NCI-H69 (cell line): ENCODE results near the gene SH3RF2.
A peak's percentile ranks its signal among the peaks of the same experiment; 100 is the strongest.
"Not testable (repeated sequence)": the region's sequence is repeated elsewhere in the genome, so short reads cannot be mapped to it uniquely, and the experiment has no call there.

ENCODE experiments used
- DNase-seq: peaks from one replicate; lab custom pipeline; 2025; lab: John Stamatoyannopoulos, UW

Gene SH3RF2

DNA sequence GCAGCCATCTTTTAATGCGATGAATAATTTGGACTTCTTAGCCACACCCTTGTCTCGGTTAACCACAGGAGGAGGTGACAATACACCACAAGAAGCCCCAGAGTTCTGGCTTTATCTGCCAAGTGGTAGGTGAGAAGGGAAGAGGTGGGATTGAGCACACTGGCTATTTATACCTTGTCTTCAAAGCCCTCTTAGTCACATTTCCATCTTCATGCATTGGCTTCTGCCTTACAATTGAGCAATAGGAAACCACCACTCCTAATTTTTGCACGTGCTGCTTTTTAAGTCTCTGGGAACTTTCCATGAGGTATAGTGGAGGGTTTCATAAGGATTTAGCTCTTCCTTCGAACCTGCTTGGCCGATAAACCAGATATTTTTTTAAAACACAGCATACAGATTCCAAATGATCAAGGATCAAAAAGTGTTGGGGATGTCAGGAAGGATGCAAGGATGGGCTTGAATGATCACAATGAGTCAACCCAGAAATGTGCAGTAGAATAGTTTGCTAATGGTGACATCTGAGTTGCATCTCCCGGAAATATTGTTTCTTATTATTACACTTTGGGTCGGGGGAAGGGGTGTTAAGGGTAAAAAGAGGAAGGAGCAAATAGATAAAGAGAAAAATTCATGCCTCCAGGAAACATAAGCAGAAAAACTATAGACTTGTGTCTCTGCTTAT, 143.5 kb downstream of the SH3RF2 start:
- DNase-seq, result no peak

DNA sequence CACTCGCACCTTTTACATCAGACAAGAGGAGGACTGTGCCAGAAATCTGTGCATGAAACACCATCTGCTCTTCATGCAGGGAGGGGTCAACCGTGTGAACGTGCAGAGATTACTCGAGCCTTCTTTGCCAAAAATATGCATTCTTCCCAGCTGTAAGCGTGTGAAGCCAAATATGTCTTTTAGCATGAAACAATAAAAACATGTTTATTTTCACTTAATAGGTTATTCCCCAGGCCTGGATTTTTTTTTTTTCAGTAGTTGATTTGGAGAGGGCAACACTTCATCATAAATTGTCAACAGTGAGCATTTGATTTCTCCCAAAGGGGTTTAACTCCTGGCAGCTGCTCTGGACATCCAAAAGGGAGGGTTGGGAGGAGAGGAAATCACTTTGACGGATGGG, 145.2 kb downstream of the SH3RF2 start:
- peak; percentile 88 for DNase-seq

DNA sequence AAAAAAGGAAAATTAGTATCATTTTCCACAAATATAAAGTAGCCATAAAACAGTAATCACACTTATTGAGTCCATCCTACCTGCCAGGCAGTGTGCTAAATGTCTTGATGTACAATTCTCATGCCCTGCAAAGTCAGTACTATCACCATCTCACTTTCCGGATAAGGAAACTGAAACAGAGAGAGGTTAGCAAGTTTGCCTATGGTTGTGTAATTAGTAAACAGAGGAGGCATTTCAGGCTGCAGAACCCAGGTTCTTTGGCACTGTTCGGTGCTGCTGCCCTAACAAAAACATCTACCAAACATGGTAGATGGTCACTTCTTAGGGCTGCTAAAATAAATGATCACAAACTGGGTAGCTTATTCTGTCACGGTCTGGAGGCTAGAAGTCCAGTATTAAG, 146.4 kb downstream of the SH3RF2 start:
- no peak for DNase-seq

DNA sequence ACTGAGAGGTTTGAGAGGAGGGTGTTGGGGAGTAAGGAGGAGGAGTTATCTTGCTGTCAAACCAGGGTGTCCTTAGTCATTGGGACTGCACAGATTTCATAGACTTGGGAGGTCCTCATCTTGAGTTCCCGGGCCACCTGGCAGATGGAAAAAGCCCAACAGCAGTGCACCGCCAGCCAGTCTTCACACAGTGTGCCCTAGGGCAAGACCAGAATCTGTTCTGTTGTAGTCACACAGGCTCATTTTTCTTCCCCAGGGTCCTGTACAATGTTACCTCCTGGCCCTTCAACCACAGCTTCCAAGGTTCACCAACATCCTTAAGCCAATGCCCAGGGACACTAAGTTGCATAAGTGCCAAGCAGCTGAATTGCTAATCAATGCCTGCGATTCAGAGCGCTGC, 148.0 kb downstream of the SH3RF2 start:
- DNase-seq, result peak; percentile 45

DNA sequence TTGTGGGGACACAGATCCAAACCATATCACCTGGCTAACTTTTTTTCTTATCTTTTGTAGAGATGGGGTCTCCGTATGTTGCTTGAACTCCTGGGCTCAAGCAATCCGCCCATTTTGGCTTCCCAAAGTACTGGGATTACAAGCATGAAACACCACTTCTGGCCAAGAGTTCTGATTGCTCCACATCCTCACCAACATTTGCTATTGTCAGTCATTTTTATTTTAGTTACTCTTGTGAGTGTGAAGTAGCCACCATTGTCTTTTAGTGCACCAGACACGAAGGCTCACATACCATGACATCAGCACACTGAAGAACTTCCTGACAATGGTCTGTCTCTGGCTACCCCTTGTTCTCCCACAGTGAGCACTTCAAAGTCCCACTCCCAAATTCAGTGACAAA, 151.7 kb downstream of the SH3RF2 start:
- no peak for DNase-seq

DNA sequence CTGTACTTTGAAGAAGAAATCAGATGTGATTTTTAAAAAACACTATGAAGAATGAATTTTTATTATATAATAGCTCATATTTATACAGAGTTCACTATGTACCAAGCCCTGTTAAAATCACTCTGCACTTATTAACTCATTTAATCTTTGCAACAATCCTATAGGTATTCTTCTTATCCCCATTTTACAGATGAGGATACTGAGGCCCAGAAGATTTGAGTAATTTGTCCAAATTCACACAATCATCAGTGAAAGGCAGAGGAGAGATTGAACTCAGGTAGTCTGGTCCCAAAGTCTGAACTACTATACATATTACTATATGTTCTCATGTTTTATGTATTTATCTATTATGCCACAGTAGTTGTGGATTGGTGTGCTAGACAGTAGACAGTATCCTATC, 152.9 kb downstream of the SH3RF2 start:
- no peak for DNase-seq

DNA sequence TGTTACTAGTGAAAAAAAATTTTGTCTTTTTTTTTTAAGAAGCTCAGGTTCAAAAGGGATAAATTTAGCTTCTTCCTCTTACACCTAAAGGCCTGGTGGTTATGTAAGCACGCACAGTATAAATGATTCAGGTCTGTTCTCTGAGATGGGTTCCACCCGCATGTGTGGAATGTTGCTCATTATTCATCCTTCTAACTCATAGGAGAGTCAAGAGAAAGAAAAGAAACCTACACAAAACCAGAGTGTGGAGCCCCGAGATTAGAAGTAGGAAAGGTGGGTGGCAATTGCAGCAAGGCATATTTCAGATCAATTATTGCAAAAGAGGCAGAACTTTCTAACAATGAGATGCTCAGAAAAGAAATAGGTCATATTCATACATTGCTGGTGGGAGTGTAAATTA, 155.5 kb downstream of the SH3RF2 start:
- no peak for DNase-seq

DNA sequence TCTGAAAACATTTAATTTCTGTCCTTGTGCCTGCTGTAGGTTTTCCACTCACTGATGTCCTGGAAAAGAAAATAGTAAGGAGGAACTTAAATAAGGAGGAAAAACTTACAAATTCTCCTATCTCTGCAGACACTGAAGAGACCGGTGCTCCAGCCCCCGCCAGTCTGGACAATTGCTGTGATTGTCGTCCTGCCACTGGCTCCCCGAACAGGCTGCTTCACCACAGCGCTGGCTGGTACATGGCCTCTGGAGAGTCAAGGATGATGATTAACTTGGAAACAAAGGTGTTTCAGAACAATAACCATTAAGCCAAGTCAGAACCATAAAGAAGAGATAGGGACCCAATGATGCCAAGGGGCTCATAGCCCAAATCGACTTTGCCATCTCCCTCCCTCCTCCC, 161.7 kb downstream of the SH3RF2 start:
- DNase-seq, result no peak

DNA sequence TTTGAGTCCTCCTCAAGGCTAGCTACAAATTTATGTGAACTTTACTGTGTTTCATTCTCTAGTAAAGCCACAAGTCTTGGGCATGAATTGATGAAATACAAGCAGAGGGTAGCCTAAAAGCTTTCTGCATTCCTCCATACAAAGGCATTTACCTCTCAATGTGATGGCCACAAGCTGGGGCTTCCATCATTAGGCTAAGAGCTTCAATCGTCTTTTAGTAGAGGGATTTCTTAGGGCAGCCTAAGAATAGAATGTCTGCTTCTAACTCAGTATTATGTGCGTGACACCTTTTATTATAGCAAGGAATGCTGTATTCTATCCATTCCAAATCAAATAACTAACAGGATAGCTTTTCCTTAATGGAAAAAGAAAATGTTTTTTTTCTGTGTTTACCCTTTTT, 165.3 kb downstream of the SH3RF2 start:
- DNase-seq, result no peak

DNA sequence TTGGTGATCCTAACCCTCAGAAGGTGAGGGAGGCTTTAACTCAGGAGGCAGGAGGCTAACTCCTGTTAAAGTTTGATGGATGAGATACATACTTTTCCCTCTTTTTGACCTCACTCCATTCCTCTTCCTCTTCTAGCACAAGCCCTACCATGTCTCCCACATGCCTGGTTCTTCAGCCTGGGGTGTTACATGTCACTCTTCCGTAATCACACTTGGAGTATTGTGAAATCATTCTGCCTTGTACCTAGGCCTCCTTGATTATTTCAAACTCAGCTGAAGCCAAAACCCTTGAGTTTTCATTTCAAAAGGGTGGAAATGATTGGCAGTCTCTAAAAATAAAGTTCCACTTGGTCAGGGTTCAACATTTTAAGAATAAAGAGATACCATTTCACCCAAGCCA, 167.2 kb downstream of the SH3RF2 start:
- DNase-seq, result no peak

DNA sequence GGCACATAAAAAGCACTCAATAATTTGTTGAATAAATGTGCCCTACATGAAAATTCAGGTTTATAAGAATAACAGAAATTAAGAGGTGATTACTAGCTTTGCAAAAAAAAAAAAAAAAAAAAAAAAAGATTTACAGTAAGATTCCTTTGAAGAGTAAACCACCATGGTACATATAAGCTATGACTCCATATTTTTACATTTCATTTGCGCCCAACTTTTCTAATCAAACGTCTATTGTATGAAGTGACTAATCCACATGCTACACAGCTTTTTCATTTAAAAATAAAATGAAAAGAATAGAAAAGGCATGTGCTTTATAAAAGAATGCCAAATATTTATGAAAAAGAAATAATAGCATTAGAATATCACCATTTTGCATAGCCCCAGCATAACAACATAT, 169.1 kb downstream of the SH3RF2 start, which contains the start of gene PLAC8L1:
Gene PLAC8L1 (minus strand): TSS at position 101 of the 400 bp plus-strand sequence. CDS start 1,266 bp downstream, outside the sequence.
- no peak for DNase-seq

DNA sequence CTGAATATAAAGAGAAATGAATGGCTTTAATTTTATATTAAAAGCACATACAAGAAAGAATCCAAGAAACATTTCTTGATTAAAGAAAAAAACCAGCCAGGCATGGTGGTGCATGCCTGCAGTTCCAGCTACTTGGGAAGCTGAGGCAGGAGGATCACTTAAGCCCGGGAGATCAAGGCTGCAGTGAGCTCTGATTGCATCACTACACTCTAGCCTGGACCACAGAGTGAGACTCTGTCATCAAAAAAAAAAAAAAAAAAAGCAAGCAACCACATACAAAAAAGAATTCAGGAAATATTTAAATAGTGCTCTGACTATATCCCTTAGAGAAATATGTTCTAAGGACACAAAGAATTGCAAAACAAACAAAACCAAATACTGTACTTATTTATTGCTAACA, 171.5 kb downstream of the SH3RF2 start:
- DNase-seq, result no peak

DNA sequence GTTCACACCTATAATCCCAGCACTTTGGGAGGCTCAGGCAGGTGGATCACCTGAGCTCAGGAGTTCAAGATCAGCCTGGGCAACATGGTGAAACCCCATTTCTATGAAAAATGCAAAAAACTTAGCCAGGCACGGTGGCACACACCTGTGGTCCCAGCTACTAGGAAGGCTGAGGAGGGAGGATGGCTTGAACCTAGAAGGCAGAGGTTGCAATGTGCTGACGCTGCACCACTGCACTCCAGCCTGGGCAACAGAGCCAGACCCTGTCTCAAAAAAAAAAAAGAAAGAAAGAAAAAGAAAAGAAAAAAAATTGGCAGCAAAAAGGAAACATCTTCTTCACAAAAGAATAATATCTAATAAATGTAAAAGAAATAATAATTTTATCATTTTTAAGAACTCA, 172.5 kb downstream of the SH3RF2 start:
- DNase-seq, result not testable (repeated sequence)

DNA sequence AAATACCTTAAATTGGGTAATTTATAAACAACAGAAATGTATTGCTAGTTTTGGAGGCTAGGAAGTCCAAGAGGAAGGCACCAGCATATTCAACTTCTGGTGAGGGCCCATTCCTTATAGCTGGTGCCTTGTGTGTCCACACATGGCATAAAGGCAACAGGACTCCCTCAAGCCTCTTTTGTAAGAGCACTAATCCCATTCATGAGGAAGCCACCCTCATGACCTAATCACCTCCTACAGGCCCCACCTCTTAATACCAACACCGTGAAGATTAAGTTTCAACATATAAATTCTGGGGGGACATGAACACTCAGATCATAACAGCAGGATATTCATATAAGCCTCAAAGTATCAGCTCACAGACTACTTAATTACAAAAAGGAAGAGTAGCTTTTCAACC, 173.0 kb downstream of the SH3RF2 start:
- no peak for DNase-seq

DNA sequence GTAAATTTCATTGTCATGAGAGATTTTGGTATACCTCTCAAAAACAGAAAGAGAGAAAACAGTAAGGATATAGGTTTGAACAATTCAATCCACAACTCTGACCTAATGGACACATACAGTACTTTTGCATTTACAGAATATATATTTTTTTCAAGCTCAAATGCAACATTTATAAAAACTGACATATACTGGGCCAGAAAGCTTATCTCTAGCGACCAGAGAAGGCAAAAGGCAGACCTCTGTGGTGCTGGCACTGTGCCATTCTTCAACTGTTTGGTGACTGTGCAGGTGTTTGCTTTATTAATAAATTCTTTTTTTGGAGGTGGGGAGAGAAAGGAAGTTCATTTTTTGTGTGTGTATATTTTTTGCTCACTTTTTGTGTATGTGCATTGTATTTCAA, 175.0 kb downstream of the SH3RF2 start:
- peak; percentile 22 for DNase-seq

DNA sequence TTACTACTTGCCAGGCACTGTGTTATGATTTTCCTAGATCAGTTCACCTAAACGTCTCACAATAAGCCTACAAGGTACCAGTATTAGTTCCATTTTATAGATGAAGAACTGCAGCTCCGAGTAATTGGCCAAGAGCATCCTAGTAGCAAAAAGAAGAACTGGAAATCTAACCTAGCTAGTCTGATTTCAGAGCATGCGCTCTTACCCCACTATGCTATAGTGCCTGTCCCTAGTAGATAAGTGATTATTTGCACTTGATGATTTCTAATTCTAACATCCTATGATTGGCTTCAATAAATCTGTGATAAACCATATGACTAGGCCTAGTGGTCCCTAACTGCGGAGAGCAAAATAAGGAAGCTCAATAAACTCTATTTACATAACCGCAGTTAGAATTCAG, 176.1 kb downstream of the SH3RF2 start:
- DNase-seq, result no peak
